ELR (cell line): ENCODE results near the gene ACVR1B.
"Not testable (repeated sequence)": the region's sequence is repeated elsewhere in the genome, so short reads cannot be mapped to it uniquely, and the experiment has no call there.

Source experiments
- DNase-seq: peaks from one replicate; pipeline ENCODE4 v3.0.0-alpha.2; 2015; ENCODE audit warnings: low read depth

The ACVR1B gene

GRCh38 chr12:51970904-51971646, 19.6 kb downstream of the ACVR1B start:
- peak; percentile 72 for DNase-seq

GRCh38 chr12:51971679-51972421, 20.4 kb downstream of the ACVR1B start:
- no peak for DNase-seq

GRCh38 chr12:51972422-51972812, 20.9 kb downstream of the ACVR1B start:
- no peak for DNase-seq

- DNase-seq: no peak
These were observed 21.4 kb downstream of the ACVR1B start for GRCh38 chr12:51972849-51973273.

GRCh38 chr12:51973560-51973959, 22.1 kb downstream of the ACVR1B start:
- DNase-seq: no peak

GRCh38 chr12:51974646-51975045, 23.1 kb downstream of the ACVR1B start:
- no peak for DNase-seq

- DNase-seq: no peak
These were observed 23.7 kb downstream of the ACVR1B start for GRCh38 chr12:51975196-51975595.

GRCh38 chr12:51976376-51977160, 25.1 kb downstream of the ACVR1B start:
- peak; percentile 61 for DNase-seq

GRCh38 chr12:51977320-51977753, 25.8 kb downstream of the ACVR1B start:
- DNase-seq: no peak

- not testable (repeated sequence) for DNase-seq
These were observed 27.8 kb downstream of the ACVR1B start for GRCh38 chr12:51979306-51979705.

GRCh38 chr12:51980051-51980808, 28.7 kb downstream of the ACVR1B start:
- peak; percentile 71 for DNase-seq

- no peak for DNase-seq
These were observed 29.3 kb downstream of the ACVR1B start for GRCh38 chr12:51980809-51981127.

- no peak for DNase-seq
These were observed 33.2 kb downstream of the ACVR1B start for GRCh38 chr12:51984657-51985056.

GRCh38 chr12:51985154-51985835, 33.8 kb downstream of the ACVR1B start:
- DNase-seq: no peak

- no peak for DNase-seq
These were observed 35.3 kb downstream of the ACVR1B start for GRCh38 chr12:51986834-51987233.

- DNase-seq: no peak
These were observed 40.7 kb downstream of the ACVR1B start for GRCh38 chr12:51992246-51992645.

GRCh38 chr12:51994539-51994820, 43.0 kb downstream of the ACVR1B start:
- DNase-seq: no peak

GRCh38 chr12:51994959-51995358, 43.5 kb downstream of the ACVR1B start:
- DNase-seq: no peak

GRCh38 chr12:51997136-51997535, 45.6 kb downstream of the ACVR1B start:
- peak; percentile 29 for DNase-seq

- no peak for DNase-seq
These were observed 51.6 kb downstream of the ACVR1B start for GRCh38 chr12:52003016-52003550.

- no peak for DNase-seq
These were observed 52.1 kb downstream of the ACVR1B start for GRCh38 chr12:52003591-52003990.
